B cell (primary cell): ENCODE results near the gene C2orf92. TPM values are rescaled to one million over a fixed set of nuclear protein-coding genes. Genes with fewer than 3 reads are reported as not detected.

Source experiments
- ATAC-seq: fragments of 200-7000 bp; cut with Tn5 transposase; one replicate; pipeline ENCODE4 v1.10.0; 2021; ENCODE audit warnings: low read depth, mild to moderate bottlenecking, moderate number of reproducible peaks, moderate library complexity
- CTCF ChIA-PET: fragments of 350-600 bp; sonication (Branson Sonifier 250); formaldehyde crosslinking; loops from one replicate; lab custom pipeline; 2021; ENCODE audit warnings: antibody characterized with exemption, inconsistent platforms; lab: Charles Lee
- POLR2A ChIA-PET: fragments of 350-600 bp; sonication (Branson Sonifier 250); formaldehyde crosslinking; loops from one replicate; lab custom pipeline; 2021; ENCODE audit warnings: antibody characterized with exemption; lab: Charles Lee
- DNase-seq: peaks from one replicate; pipeline ENCODE4 v3.0.0; 2013
- H2AFZ ChIP-seq: 2 replicates; pipeline ENCODE4 v1.6.1; 2012; ENCODE audit warnings: mild to moderate bottlenecking, low read depth, low read length; ENCODE audit not compliant: insufficient read depth, poor library complexity, severe bottlenecking
- H3K27ac ChIP-seq, 2 donors: 1 replicate in 1 of 2; 2 replicates in 1 of 2; pipeline ENCODE4 v1.5.1; 2012 to 2013; ENCODE audit warnings: low read length in 2 of 2, mild to moderate bottlenecking in 2 of 2, moderate library complexity in 1 of 2
- H3K27me3 ChIP-seq, 4 experiments: fragments of 200-600 bp in 1 of 4; sonication (generic) in 1 of 4; replicated peaks in 1 of 4; 1 replicate in 2 of 4; 2 replicates in 2 of 4; pipeline versions ENCODE4 v1.6.1 to v1.7.0; 2013 to 2016; ENCODE audit warnings: low read length in 3 of 4, mild to moderate bottlenecking in 2 of 4, mixed read lengths in 1 of 4, moderate library complexity in 1 of 4; ENCODE audit not compliant: insufficient read depth in 4 of 4, control insufficient read depth in 3 of 4; ENCODE audit errors: control extremely low read depth in 1 of 4
- H3K36me3 ChIP-seq, 2 experiments: replicated peaks in 1 of 2; 1 replicate in 1 of 2; 2 replicates in 1 of 2; pipeline versions ENCODE4 v1.6.1 to v1.7.1; 2013; ENCODE audit warnings: low read length in 1 of 2; ENCODE audit not compliant: insufficient read depth in 2 of 2, control insufficient read depth in 1 of 2; ENCODE audit errors: control extremely low read depth in 1 of 2, extremely low read depth in 1 of 2
- H3K4me1 ChIP-seq, 2 donors: fragments of 200-600 bp in 1 of 2; sonication (generic) in 1 of 2; 1 replicate in 1 of 2; 2 replicates in 1 of 2; pipeline versions ENCODE4 v1.5.1 to v1.6.1; 2013 to 2017; ENCODE audit warnings: low read length in 2 of 2; ENCODE audit not compliant: control insufficient read depth in 2 of 2, insufficient read depth in 2 of 2
- H3K4me2 ChIP-seq: replicated peaks from 2 replicates; pipeline ENCODE3; 2012; ENCODE audit warnings: mild to moderate bottlenecking, low read depth, low read length; ENCODE audit not compliant: poor library complexity, severe bottlenecking
- H3K4me3 ChIP-seq, 5 experiments: fragments of 200-600 bp in 1 of 5; sonication (generic) in 1 of 5; 1 replicate in 3 of 5; 2 replicates in 2 of 5; pipeline versions ENCODE4 v1.5.1 to v1.7.0; 2011 to 2016; ENCODE audit warnings: low read length in 4 of 5, mild to moderate bottlenecking in 4 of 5, low read depth in 2 of 5, control low read depth in 1 of 5, moderate library complexity in 1 of 5; ENCODE audit not compliant: insufficient read depth in 1 of 5; ENCODE audit errors: control extremely low read depth in 1 of 5, extremely low read depth in 1 of 5
- H3K79me2 ChIP-seq: fragments of 200-600 bp; sonication (generic); one replicate; pipeline ENCODE4 v1.6.0; 2016; ENCODE audit warnings: low read length; ENCODE audit not compliant: control insufficient read depth, insufficient read depth
- H3K9ac ChIP-seq: fragments of 200-600 bp; sonication (generic); 2 replicates; pipeline ENCODE4 v1.6.1; 2017; ENCODE audit warnings: mild to moderate bottlenecking, low read length, moderate library complexity
- H3K9me3 ChIP-seq, 3 donors: one replicate each; pipeline versions ENCODE4 v1.6.1 to v1.7.1; 2013; ENCODE audit warnings: low read length in 2 of 3; ENCODE audit not compliant: control insufficient read depth in 2 of 3, insufficient read depth in 1 of 3; ENCODE audit errors: control extremely low read depth in 1 of 3
- H4K20me1 ChIP-seq: 2 replicates; pipeline ENCODE4 v1.6.0; 2012; ENCODE audit warnings: mild to moderate bottlenecking, low read length; ENCODE audit not compliant: insufficient read depth, control insufficient read depth, poor library complexity, severe bottlenecking
- H3K27ac Mint-ChIP-seq: one replicate; pipeline ENCODE4 v1.8.0; 2021; ENCODE audit warnings: mixed read lengths
- H3K27me3 Mint-ChIP-seq: one replicate; pipeline ENCODE4 v1.8.0; 2021; ENCODE audit warnings: mixed read lengths
- H3K4me1 Mint-ChIP-seq: one replicate; pipeline ENCODE4 v1.8.0; 2021; ENCODE audit warnings: mixed read lengths
- H3K4me3 Mint-ChIP-seq: one replicate; pipeline ENCODE4 v1.8.0; 2021; ENCODE audit warnings: mixed read lengths
- H3K9me3 Mint-ChIP-seq: one replicate; pipeline ENCODE4 v1.8.0; 2022; ENCODE audit warnings: mixed read lengths; ENCODE audit not compliant: insufficient read depth
- CTCF ChIP-seq: fragments of 200-600 bp; IDR thresholded peaks from one replicate; pipeline ENCODE4 v1.8.0; 2022; ENCODE audit warnings: antibody characterized with exemption, mild to moderate bottlenecking
- EZH2 ChIP-seq: IDR thresholded peaks from 2 replicates; pipeline ENCODE4 v1.6.1; 2012; ENCODE audit warnings: borderline replicate concordance, low read depth, mild to moderate bottlenecking, moderate library complexity, low read length; ENCODE audit not compliant: insufficient read depth, poor library complexity, severe bottlenecking
- WGBS: methylation state at CpG from one replicate; pipeline ENCODE4 v1.1.5; 2013; ENCODE audit warnings: missing lambda C conversion rate; ENCODE audit not compliant: insufficient coverage; 5-methylcytosine and 5-hydroxymethylcytosine counted together
- intact Hi-C: fragments of 100-400 bp; cut with micrococcal nuclease; formaldehyde crosslinking; loops from one replicate; pipeline ENCODE4 v1.10.0; 2022
- polyA plus RNA-seq: library from polyadenylated mRNA; depleted of rRNA; stranded (reverse); fragments of >200 nt; gene quantifications from 2 replicates; pipeline ENCODE4 v1.2.3, GENCODE V29; 2012
- total RNA-seq, 2 donors: library from RNA; stranded (reverse); fragments of 120-200 nt in 1 of 2; gene quantifications; 1 replicate in 1 of 2; 2 replicates in 1 of 2; pipeline versions ENCODE4 v1.2.3 to v1.2.4, GENCODE V29; 2013 to 2022

Gene C2orf92
- total and polyA plus RNA-seq, 2 donors (not counting 1 experiment from before 2014, with no cell fraction given) = 15.3 to 18.9 TPM

GRCh38 chr2:97740590-97741182 lies 71.2 kb downstream of the C2orf92 start:
- Histone ChIP-seq H3K4me2 (no peak overlapping the region), H3K4me1 (peaks cover 12 to 20% of the 10 kb centered on the region in 2 donors), H3K9me3 (no peaks in the 10 kb centered on the region), H2AFZ (peak overlapping the region; percentile 35), H3K9ac (no peak overlapping the region), H3K79me2 (no peaks in the 10 kb centered on the region), H3K36me3 (no peaks in the 10 kb centered on the region), H4K20me1 (no peaks in the 10 kb centered on the region), H3K27ac (no peak overlapping the region), H3K27me3 (no peaks in the 10 kb centered on the region), H3K4me3 (no peak overlapping the region)
- H3K9me3 Mint-ChIP-seq = no peaks in the 10 kb centered on the region
- ChIA-PET CTCF (interaction anchor here (0.9 to 6.3 kb wide), 21 partner anchors 11 to 644 kb away, joined by 3 to 36 read pairs (median 4); partner anchors contain the start of gene COX5B), POLR2A (no interaction called here)
- H3K4me3 Mint-ChIP-seq = no peak overlapping the region
- peaks cover 33% of the 10 kb centered on the region for H3K4me1 Mint-ChIP-seq
- no peak overlapping the region for H3K27ac Mint-ChIP-seq
- WGBS = 51% methylated on average over 17 of the region's 19 CpGs
- peak; percentile 83 for TF ChIP-seq CTCF
- TF ChIP-seq EZH2 = no peak
- peaks cover 4% of the 10 kb centered on the region for H3K27me3 Mint-ChIP-seq
- intact Hi-C loops = no loop called here
- DNase-seq (peak; percentile 59), ATAC-seq (peak; percentile 73)

- Histone ChIP-seq H3K9ac (no peak overlapping the region), H3K4me1 (peaks cover 16 to 25% of the 10 kb centered on the region in 2 donors), H3K9me3 (no peaks in the 10 kb centered on the region), H3K4me3 (no peak overlapping the region), H2AFZ (no peak overlapping the region), H3K4me2 (no peak overlapping the region), H3K79me2 (no peaks in the 10 kb centered on the region), H3K36me3 (no peaks in the 10 kb centered on the region), H4K20me1 (no peaks in the 10 kb centered on the region), H3K27ac (no peak overlapping the region), H3K27me3 (no peaks in the 10 kb centered on the region)
- ATAC-seq (no peak), DNase-seq (no peak)
- 97% methylated on average over 19 of the region's 20 CpGs for whole genome bisulfite sequencing
- peaks cover 3% of the 10 kb centered on the region for H3K27me3 Mint-ChIP-seq
- no peak overlapping the region for H3K27ac Mint-ChIP-seq
- CTCF ChIA-PET = interaction anchor here (0.9 to 6.3 kb wide), 18 partner anchors 11 to 644 kb away, joined by 3 to 36 read pairs (median 5); no protein-coding TSS in a partner anchor
- POLR2A ChIA-PET = no interaction called here
- H3K9me3 Mint-ChIP-seq = no peaks in the 10 kb centered on the region
- TF ChIP-seq EZH2 = no peak
- TF ChIP-seq CTCF = no peak
- peaks cover 38% of the 10 kb centered on the region for H3K4me1 Mint-ChIP-seq
- intact Hi-C loops = no loop called here
- no peak overlapping the region for H3K4me3 Mint-ChIP-seq
Observed at GRCh38 chr2:97741251-97741650, 71.7 kb downstream of the C2orf92 start.
